Hypothalamus (tissue), 51 donors: ENCODE measurements around the gene SLC12A2.

Experiments
- DNase-seq, 51 donors: peaks; one replicate each; lab custom pipeline; 2025; lab: John Stamatoyannopoulos, UW

Gene SLC12A2

DNA sequence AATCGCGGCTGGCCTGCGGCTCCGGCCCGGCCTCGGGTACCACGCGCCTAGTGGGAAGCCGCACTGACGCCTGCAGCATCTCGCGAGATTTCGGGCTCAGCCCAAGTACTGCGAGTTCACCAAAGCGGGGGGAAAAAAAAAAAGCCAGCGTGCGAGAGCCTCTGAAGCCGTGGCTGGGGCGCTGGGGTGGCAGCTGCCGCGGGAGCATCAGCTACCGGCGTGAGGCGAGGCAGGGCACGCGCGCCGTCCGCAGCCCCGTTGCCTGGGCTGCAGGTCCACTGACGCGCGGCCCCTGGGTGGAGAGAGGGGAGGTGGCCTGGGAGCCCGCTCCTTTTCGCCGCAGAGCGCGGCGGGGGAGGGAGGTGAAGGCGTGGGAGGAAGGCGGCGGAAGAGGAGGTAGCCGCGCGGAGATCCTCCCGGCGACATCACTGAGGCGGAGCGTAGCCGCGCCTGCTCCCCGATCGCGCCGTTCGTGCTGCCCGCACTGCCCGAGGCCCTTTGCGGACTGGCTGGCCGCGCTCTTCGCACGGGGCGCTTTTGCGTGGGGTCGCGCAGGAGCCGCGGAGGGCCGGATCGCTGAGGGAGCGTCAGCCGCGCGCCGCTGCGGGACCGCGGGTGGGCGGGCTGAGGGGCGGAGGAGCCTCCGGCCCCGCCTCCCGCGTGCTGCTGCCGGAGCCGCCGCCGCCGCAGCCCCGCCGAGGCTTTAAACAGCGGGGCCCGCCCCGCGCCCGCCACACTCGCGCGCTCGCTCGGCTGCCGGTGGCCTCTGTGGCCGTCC lies at the start of gene SLC12A2:
TSS of gene SLC12A2 (plus strand) at position 734 of the 778 bp plus-strand sequence. CDS start 189 bp downstream, outside the sequence.
- DNase-seq: peak; percentile 27 to 96 (median 88)

DNA sequence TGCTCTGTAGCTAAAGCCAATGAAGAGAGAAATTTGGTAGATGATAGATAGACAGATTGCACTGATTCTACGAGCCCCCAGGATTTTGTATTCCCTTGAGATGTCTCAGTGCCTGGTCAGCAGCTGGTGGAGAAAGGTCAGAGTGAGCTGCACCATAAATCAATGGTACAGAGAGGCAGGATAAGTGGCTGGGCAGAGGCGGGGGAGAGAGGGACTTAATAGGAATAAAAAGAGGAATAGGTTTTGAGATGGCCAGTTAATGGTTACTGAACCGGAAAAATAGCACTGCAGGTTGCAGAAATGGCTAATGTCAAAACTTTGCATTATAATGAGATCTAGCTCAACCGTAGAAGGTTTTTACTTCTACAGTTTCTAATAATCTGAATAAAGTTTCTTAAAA lies 47.9 kb upstream of the SLC12A2 start:
- no peak for DNase-seq

DNA sequence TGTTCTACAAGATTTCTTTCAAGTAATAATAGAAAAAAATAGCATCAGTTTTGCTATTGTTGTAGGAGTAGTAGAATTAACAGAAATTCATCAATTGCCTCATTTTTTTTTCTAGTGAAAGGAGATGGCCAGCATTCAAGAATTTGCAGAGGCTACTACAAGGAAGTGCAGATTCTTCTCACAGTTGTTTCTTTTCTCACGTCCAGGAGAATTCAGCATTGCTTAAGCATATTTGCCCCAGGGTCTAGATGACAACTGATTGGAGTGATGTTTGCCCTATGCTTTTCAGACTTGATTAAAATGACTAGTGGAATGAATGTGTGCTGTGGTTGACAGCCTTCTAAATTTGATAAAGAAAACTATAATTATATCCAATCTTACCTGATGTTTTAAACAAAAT lies 46.6 kb upstream of the SLC12A2 start:
- DNase-seq: no peak

DNA sequence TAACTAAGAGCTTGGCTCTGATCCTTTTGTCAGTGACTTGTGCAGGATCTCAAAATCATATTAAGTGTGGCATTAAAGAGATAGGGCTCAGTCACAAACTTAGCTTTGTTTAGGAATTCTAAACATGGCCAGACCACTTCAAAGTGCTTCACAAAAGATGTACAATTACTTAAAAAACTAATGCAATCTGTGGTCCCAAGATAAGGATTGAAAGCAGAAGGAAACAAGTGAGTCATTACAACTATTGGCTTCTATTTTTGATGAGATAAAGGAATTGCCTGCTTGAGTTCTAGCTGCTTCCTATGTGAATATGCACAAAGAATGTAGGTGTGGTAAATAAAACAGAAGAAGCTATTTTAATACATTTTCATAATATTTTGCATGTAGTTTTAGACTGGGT lies 44.9 kb upstream of the SLC12A2 start:
- no peak for DNase-seq

DNA sequence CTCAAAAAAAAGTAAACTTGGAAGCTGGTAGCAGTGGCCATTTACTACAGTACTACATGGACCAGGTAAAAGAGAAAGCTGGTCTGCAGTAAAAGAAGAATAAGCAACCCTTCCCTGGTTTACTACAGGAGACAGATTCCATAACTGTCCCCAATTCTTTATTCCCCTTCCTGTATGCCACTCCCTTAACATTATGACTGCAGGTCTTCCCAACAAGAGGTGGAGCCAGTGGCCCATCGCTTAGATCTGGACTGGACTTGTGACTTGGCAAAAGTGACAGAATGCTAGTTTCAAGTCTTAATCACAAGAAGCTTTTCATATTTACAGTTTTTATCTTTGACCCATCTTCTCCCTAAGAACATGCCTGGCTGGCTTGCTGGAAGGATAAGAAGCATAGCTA lies 42.6 kb upstream of the SLC12A2 start:
- no peak for DNase-seq

DNA sequence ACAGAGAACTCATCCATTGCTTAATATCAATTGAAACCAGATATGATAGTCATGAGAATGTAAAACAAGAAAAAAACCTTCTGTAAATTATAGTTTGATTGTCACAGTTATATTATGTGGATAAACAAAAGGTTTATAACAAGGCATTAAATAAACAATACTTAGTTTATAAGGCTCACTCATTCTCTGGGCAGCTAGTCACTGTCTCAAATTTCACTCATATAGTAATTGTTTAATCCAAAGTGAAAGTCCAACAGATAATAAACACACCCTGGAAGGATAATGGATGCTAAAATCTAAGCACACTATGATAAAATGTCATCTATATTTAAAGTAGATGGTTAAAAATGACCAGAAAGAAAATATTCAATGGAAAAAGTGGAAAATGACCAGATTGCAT lies 30.8 kb upstream of the SLC12A2 start:
- no peak for DNase-seq

DNA sequence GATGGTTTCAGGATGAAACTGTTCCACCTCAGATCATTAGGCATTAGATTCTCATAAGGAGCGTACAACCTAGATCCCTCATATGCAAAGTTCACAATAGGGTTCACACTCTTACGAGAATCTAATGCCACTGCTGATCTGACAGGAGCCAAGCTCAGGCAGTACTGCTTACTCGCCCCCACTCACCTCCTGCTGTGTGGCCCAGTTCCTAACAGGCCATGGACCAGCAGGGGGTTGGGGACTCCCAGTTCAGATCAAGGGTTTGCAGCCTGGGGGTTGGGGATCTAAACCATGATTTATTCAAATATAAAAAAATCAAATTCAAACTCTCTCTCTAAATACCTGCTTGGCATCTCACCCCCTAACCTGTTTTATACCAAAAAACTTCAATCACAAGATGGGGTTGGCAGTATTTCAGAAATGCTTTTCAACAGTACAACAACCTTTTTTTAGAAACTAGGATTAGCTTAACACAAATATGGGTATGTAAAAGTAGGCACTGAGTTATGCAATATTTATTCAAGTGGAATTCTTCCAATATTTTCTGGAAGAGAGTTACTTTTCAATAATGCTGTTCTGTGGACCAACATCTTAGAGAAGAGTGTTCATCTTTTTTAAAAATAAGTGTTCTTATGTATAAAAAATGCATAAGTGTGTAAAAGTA lies 30.1 kb upstream of the SLC12A2 start:
- no peak for DNase-seq

DNA sequence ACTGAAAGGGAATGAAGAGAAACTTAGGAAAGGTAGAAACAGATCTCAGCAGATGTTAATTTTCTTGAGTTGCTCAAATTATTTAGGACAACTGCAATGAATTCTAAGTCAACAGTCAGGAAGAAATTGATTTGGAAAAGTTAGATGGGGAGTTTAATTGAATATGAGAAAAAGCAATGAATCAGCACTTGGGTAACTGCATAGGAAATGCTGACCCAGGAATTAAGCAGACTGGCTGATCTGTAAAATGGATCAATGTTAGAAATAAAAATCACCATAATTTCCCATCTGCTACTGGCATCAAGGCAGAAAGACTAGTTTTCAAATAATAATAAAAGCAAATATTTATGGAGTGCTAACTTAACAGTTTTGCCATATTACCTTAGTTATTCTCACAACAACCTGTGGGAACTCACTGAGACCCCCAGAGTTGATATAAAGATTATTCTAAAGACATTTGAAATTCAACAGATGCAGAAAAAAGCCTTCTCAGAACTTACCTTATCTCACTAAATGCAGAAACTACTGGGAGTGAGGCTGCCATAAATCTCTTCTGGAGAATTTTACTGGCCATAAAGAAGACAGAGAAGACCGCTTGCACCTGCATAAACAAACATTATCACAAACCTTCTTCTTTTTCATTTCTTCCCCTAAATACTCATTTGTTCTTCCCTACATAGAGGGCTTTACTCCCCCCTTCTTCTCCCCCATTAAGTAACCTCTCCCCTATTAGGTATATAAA lies 22.8 kb upstream of the SLC12A2 start:
- DNase-seq: no peak

DNA sequence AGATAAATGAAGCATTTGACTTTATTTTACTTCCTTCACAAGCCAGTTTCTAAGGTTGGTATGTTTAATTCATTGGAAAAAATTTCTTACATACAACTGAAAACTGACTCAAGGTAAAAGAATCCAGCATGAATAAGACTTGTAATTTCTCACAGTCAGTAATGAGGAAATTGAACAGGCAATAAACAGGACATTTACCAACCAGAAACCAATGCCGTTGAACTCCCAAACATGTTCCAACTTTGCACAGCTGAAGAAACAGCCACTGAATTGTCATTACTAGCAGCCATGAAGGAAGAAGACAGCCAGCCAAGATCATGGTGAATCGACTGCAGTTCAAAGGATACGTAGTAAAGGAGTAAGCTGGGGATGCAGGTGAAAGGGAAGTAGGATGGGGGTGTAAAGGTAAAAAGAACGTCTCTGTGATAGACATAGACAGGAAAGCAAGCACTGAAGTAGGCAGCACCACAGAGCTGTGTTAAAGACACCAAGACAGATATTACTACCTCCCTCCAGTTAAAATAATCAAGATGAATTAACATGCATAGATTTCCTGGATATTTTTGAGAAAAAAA lies 21.3 kb upstream of the SLC12A2 start:
- DNase-seq: no peak

DNA sequence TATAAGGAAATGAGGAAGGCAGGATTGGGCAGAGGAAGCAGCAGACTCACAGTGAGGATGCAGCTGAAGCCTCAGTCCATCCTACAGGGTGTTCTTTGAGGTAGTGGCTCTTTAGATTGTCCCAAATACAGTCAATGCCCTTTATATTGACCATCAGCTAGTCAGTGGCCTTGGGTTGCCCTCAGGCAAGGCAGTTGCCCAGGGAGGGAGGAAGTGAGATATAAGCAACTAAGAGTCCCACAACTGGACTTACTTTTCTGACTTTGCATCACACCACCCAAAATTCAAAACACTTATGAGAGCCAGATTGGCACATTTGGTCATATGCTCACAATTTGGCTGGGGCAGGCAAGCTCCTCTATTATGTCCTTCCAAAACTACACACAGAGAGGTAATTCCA lies 9.4 kb upstream of the SLC12A2 start:
- DNase-seq: no peak

DNA sequence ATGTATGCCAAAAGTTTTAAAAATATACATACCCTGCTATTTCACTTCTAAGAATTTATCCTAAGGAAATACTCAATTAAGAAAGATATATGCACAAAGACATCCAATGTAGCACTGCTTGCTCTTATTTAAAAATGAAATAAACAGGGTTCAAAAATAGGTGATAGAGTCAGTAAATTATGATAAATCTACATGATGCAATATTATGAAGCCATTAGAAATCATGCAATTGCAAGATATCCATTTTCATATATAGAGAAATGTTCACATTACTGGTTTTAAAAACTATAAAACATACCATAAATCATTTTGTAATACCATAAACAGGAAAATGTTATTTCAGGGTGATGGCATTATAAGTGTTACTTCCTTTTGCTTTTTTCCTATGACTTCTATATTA lies 8.6 kb upstream of the SLC12A2 start:
- DNase-seq: no peak

DNA sequence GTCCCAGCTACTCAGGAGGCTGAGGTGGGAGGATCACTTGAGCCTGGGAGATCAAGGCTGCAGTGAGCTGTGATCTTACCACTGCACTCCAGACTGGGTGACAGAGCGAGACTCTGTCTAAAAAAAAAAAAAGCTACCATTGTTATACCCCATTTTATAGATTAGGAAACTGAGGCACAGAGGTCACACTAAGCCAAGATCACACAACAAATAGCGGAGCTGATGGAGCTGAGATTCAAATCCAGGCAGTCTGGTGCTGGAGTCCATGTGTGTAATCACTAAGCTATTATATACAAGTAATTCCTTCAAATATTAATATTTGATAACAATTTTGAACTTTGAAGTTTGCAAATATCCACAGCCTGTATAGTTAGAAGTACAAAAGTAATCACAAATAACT lies 6.0 kb upstream of the SLC12A2 start:
- no peak for DNase-seq

DNA sequence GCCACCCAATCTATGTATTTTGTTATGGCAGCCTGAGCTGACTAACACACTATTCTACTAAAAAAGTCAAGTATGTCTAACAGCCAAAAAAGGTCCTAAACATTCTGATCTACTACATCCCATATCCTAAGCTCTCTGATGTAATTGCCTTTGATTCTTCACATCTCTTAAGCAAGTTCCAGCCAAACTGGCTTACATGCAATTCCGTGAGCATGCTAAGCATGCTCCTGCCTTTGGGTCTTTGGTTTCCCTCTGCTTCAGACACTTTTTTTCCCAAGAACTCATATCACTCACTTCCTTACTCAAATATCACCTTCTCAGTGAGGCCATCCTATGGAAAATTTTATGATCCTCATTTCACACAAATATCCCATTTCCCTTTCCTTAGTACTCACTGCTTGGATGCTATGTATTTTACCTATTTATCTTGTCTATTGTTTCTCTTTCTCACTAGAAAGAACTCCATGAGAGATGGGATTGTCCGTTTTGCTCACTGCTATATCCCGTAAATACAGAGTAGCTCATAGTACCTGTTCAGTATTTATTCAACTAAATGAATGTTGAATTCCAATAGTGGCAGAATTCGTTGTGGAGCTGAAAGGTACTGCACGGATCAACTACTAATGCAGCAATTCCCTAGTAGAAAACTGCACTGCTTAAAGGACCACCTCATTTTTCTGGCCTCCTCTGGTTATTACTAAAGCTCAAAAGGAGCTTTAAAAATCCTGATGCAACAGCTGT lies 2.3 kb upstream of the SLC12A2 start:
- no peak for DNase-seq

DNA sequence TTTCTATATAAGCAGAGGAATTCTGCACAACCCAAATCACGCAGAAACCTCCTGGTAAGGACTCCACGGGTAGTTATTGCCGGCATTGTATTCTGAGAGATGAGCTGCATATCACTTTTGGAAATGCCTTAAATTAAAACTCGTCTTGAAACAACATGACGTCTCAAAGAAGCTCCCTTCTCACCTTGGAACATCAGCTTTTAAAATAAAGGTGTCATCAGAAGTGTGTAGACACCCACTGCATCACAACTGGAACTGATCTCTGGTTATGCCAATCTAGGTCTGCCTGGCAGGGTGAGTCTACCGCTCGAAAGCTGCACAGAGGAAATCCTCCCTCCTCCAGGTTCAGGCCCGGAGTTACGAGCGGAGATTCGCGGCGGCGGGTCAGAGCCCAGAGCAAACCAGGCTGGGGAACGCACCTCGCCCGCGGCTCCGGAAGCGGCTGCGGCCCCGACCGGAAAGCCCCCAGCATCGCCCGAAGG lies 974 bp upstream of the SLC12A2 start:
- no peak for DNase-seq

DNA sequence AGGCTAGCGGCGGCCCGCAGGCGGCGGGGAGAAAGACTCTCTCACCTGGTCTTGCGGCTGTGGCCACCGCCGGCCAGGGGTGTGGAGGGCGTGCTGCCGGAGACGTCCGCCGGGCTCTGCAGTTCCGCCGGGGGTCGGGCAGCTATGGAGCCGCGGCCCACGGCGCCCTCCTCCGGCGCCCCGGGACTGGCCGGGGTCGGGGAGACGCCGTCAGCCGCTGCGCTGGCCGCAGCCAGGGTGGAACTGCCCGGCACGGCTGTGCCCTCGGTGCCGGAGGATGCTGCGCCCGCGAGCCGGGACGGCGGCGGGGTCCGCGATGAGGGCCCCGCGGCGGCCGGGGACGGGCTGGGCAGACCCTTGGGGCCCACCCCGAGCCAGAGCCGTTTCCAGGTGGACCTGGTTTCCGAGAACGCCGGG lies 253 bp downstream of the SLC12A2 start:
- peak in 9 of 51 donors; percentile 52 to 86 (median 76) for DNase-seq

DNA sequence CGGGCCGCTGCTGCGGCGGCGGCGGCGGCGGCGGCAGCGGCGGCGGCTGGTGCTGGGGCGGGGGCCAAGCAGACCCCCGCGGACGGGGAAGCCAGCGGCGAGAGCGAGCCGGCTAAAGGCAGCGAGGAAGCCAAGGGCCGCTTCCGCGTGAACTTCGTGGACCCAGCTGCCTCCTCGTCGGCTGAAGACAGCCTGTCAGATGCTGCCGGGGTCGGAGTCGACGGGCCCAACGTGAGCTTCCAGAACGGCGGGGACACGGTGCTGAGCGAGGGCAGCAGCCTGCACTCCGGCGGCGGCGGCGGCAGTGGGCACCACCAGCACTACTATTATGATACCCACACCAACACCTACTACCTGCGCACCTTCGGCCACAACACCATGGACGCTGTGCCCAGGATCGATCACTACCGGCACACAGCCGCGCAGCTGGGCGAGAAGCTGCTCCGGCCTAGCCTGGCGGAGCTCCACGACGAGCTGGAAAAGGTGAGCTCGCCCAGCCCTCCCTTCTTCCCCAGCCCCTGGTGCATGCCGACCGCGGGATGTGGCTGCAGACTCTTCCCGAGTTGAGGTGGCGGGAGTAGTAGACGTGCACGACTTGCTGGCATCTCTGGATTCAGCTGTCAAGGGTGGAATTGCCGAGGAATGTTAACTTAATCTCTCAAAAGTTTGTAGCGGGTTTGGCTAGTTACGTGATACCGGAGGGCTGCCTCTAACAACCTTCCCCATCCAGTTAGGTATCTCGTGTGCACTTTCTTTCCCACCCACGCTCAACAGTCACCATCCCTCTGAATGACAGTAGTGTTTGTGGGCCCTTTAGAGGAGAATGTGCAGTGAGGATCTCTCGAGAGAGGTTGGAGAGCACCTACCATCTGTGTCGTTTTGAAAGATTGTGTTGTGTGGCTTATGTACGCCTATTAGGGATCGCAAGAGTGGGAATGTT lies 932 bp downstream of the SLC12A2 start:
- peak in 31 of 51 donors; percentile 9 to 67 (median 37) for DNase-seq

DNA sequence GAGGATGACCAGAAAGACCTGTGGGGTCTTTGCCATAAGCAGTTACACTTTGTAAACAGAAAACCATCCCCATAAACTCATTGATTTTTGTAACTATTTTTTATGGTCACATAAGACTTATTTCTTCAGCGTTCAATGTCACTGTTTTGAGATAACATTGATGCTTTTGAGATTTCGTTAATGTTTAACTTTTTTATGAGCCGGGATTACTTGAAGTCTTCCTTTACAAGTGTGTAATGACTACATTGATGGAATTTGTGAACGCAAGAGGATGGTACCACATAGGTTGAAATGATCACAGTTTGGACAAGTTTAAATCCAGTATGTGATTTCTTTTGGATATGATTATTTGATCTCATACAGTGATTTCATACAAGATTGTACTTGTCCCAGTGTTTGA lies 1.8 kb downstream of the SLC12A2 start:
- no peak for DNase-seq

DNA sequence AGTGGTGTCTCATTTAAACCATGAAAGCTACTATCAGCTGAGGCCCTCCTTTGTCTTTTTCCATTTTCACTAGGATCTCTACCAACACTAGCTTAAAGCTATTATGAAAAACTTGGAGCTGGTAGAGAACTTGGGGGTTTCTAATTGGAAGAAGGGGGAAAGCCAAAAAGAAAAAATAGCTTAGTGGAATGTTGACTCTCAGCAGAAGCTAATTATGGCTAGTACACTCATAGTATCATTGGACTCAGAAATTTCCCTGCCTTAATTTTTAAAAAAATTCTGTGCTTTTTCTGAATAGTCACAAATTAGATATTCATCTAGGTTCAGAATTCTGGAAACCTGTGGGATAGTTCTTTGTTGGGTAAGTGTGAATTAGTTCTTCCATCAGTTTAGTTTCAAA lies 8.0 kb downstream of the SLC12A2 start:
- DNase-seq: no peak

DNA sequence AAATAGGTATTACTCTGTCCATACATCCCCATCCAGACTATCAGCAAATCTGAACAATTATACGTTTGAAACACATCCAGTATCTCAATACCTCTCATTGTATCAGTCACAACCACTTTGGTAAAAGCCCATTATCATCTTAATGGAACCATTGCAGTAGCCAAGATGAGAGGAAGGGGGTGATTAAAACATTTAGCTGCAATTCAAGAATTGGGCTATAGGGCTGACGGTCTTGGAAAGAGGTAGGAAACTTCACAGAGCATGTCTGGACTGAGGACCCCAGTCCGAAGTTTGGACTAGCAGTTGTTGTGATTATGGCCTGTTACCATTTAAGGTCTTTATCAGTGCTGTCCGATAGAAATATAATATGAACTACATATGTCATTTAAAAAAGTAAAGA lies 8.6 kb downstream of the SLC12A2 start:
- no peak for DNase-seq
